ENCODE results near the gene RELL1.

- TF ChIP-seq L3MBTL2 (conservative IDR thresholded peaks at IDR 0.05), result no peak
- TF ChIP-seq BHLHE40 (IDR thresholded peaks at IDR 0.05; ENCODE audit: borderline replicate concordance), result no peak
- TF ChIP-seq SP1 (IDR thresholded peaks at IDR 0.05), result no peak
- TF ChIP-seq TARDBP (IDR thresholded peaks at IDR 0.05), result no peak
- TF ChIP-seq ZNF384 (IDR thresholded peaks at IDR 0.05), result no peak
- TF ChIP-seq LEF1 (IDR thresholded peaks at IDR 0.05; ENCODE audit: borderline replicate concordance), result no peak
- no peak for TF ChIP-seq ARNT (IDR thresholded peaks at IDR 0.05)
- no peak for TF ChIP-seq FOXM1 (IDR thresholded peaks at IDR 0.05; ENCODE audit: borderline replicate concordance)
- TF ChIP-seq HDGF (IDR thresholded peaks at IDR 0.05; ENCODE audit: borderline replicate concordance), result no peak
- no peak for TF ChIP-seq SUZ12 (IDR thresholded peaks at IDR 0.05)
- no peak for TF ChIP-seq FOXK2 (IDR thresholded peaks at IDR 0.05)
Observed at GRCh38 chr4:37689353-37690095, 3.3 kb upstream of the RELL1 start.
